MV-4-11 (cell line): Measurements from ENCODE around the gene CTF1.
"Not testable (repeated sequence)": the region's sequence is repeated elsewhere in the genome, so short reads cannot be mapped to it uniquely, and the experiment has no call there.

Experiments used
- DNase-seq: peaks from one replicate; lab custom pipeline; 2025; lab: John Stamatoyannopoulos, UW

Gene CTF1

GRCh38 chr16:30896261-30896888, at the start of gene CTF1:
Gene CTF1 (plus strand): TSS chr16:30896614. CDS start chr16:30896644, 30 bp downstream.
- no peak for DNase-seq

- no peak for DNase-seq
Observed at GRCh38 chr16:30846649-30847402, 49.6 kb upstream of the CTF1 start.

GRCh38 chr16:30850246-30850645, 46.2 kb upstream of the CTF1 start:
- DNase-seq: no peak

- DNase-seq: peak; percentile 6
Observed at GRCh38 chr16:30853758-30854157, 42.7 kb upstream of the CTF1 start.

GRCh38 chr16:30858111-30858495, 38.3 kb upstream of the CTF1 start:
- no peak for DNase-seq

GRCh38 chr16:30858829-30859423, 37.5 kb upstream of the CTF1 start:
- no peak for DNase-seq

- DNase-seq: not testable (repeated sequence)
Observed at GRCh38 chr16:30860729-30861128, 35.7 kb upstream of the CTF1 start.

- not testable (repeated sequence) for DNase-seq
Observed at GRCh38 chr16:30863178-30863577, 33.2 kb upstream of the CTF1 start.

- DNase-seq: no peak
Observed at GRCh38 chr16:30866031-30866430, 30.4 kb upstream of the CTF1 start.

- no peak for DNase-seq
Observed at GRCh38 chr16:30867747-30868146, 28.7 kb upstream of the CTF1 start.

GRCh38 chr16:30870904-30871303, 25.5 kb upstream of the CTF1 start:
- DNase-seq: no peak

- DNase-seq: no peak
Observed at GRCh38 chr16:30874244-30874820, 22.1 kb upstream of the CTF1 start.

GRCh38 chr16:30874821-30875717, 21.3 kb upstream of the CTF1 start:
- DNase-seq: peak; percentile 87

- peak; percentile 79 for DNase-seq
Observed at GRCh38 chr16:30875871-30876801, 20.3 kb upstream of the CTF1 start.

GRCh38 chr16:30876867-30877266, 19.5 kb upstream of the CTF1 start:
- DNase-seq: no peak

GRCh38 chr16:30882429-30883310, 13.7 kb upstream of the CTF1 start:
- DNase-seq: no peak

- DNase-seq: no peak
Observed at GRCh38 chr16:30884760-30885159, 11.7 kb upstream of the CTF1 start.

GRCh38 chr16:30885196-30885595, 11.2 kb upstream of the CTF1 start:
- no peak for DNase-seq

GRCh38 chr16:30886145-30886544, 10.3 kb upstream of the CTF1 start:
- no peak for DNase-seq

GRCh38 chr16:30887927-30888326, 8.5 kb upstream of the CTF1 start:
- no peak for DNase-seq
